NOMO-1 treated with dmso at 0.1 percent for 144 hours (cell line): ENCODE results near the gene ATXN1.
A peak's percentile ranks its signal among the peaks of the same experiment; 100 is the strongest.
"Not testable (repeated sequence)": the region's sequence is repeated elsewhere in the genome, so short reads cannot be mapped to it uniquely, and the experiment has no call there.

ENCODE experiments used
- DNase-seq: peaks from one replicate; lab custom pipeline; 2025; ENCODE audit not compliant: unreplicated experiment; lab: John Stamatoyannopoulos, UW

ATXN1 gene

GRCh38 chr6:16760516-16761470 lies at the start of gene ATXN1:
Gene ATXN1 (minus strand): TSS chr6:16761460.
- no peak for DNase-seq

- DNase-seq = no peak
These were observed 49.2 kb upstream of the ATXN1 start for GRCh38 chr6:16810411-16810810.

GRCh38 chr6:16809753-16810358 lies 48.6 kb upstream of the ATXN1 start:
- no peak for DNase-seq

- no peak for DNase-seq
These were observed 46.7 kb upstream of the ATXN1 start for GRCh38 chr6:16807956-16808355.

GRCh38 chr6:16806363-16806762 lies 45.1 kb upstream of the ATXN1 start:
- no peak for DNase-seq

GRCh38 chr6:16805243-16805950 lies 44.1 kb upstream of the ATXN1 start:
- no peak for DNase-seq

GRCh38 chr6:16804546-16805242 lies 43.4 kb upstream of the ATXN1 start:
- DNase-seq = peak; percentile 47

- DNase-seq = no peak
These were observed 42.3 kb upstream of the ATXN1 start for GRCh38 chr6:16803294-16804200.

GRCh38 chr6:16802071-16802470 lies 40.8 kb upstream of the ATXN1 start:
- no peak for DNase-seq

GRCh38 chr6:16800942-16801341 lies 39.7 kb upstream of the ATXN1 start:
- peak; percentile 34 for DNase-seq

GRCh38 chr6:16800341-16800740 lies 39.1 kb upstream of the ATXN1 start:
- no peak for DNase-seq

GRCh38 chr6:16799279-16800193 lies 38.3 kb upstream of the ATXN1 start:
- no peak for DNase-seq

- DNase-seq = no peak
These were observed 32.7 kb upstream of the ATXN1 start for GRCh38 chr6:16793828-16794412.

- DNase-seq = no peak
These were observed 28.2 kb upstream of the ATXN1 start for GRCh38 chr6:16789329-16790038.

GRCh38 chr6:16787128-16787682 lies 25.9 kb upstream of the ATXN1 start:
- DNase-seq = no peak

GRCh38 chr6:16785496-16785895 lies 24.2 kb upstream of the ATXN1 start:
- DNase-seq = no peak

- DNase-seq = not testable (repeated sequence)
These were observed 23.7 kb upstream of the ATXN1 start for GRCh38 chr6:16784957-16785356.
